ENCODE measurements around the gene LARGE1.

Gene LARGE1

DNA sequence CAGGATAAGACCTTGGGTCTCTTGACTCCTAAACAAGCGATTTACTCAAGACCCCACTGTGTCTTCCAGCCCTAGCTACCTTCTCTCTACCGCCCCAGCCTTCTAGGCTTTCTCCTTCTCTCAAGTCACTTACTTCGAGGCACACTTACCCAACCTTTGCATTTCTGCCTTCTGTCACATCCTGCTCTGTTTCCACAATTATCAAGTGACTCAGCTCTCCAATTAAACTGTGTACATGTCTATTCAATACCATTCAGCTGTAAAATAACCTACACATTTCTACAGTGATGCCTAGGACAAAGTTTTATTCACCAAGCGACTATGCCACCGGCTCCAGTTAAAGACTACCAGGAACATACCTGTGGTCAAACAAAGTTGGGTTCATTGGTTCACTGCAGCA, 69.0 kb downstream of the LARGE1 start:
- TF ChIP-seq CTCF (IDR thresholded peaks at IDR 0.05; ENCODE audit: insufficient read depth, missing control alignments), result no peak
- no peak for DNase-seq (ENCODE audit: insufficient read length, low spot score)
- FAIRE-seq, result no peak

DNA sequence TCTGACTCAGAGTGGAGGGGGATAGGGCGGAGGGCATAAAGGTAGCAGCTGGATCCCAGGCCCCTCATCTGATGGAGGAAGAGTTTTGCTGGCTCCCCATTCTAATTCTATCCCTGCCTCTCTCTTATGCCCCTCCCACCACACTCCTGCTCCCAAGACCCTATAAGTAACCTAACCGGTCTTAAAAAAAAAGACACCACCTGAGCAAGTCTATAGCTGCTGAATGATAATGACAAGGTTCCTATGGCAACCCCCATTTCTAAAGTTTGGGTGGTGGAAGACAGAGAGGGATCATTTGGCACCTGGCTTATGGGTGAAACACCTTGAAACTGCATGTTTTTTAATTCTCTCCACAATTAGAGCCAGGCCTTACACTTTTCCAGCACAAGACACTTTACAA, 69.6 kb downstream of the LARGE1 start:
- no peak for FAIRE-seq
- DNase-seq (ENCODE audit: insufficient read length, low spot score), result no peak
- TF ChIP-seq CTCF (IDR thresholded peaks at IDR 0.05; ENCODE audit: insufficient read depth, missing control alignments), result no peak

GRCh38 chr22:33850193-33850592, 70.1 kb downstream of the LARGE1 start:
- FAIRE-seq, result no peak
- no peak for DNase-seq (ENCODE audit: insufficient read length, low spot score)
- no peak for TF ChIP-seq CTCF (IDR thresholded peaks at IDR 0.05; ENCODE audit: insufficient read depth, missing control alignments)

DNA sequence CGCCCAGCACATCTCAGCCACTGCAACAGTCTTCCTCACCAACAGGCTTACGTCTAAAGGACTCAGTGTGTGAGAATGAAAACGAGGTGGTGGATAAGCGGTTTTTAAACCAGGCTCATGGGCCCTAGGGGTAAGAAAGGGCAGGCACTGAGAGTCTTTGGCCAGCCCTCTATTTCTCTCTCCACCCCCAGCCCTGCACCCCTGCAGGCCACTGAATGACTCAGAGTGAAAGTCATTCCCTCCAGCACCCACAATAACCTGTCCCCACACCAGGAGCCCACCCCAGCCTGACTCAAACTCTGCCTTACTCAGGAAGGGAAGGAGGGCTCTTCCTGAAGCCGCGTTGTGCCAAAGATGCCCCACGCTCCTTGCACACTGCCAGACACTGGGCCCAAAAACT, 72.0 kb downstream of the LARGE1 start:
- FAIRE-seq, result no peak

DNA sequence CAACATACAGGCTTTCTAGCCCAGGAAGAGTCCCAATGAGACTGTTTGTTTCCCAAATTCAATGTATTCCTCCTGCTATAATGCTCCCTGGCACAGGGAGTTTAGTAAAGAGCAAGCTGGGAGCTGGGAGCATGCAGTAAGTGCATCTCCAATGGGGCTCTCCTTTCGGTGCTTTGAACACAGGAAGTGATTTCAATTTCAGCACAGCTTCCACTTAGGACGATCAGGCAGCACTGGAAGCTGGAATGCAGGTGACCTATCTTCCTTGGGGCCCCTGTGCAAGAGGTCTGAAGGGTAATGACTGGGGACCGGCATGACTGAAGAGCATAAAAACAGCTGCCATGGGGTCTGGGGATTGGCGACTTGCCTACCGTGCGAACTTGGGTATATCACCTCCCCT, 76.0 kb downstream of the LARGE1 start:
- DNase-seq (ENCODE audit: insufficient read length, low spot score) (no peak), FAIRE-seq (no peak)
- TF ChIP-seq CTCF (IDR thresholded peaks at IDR 0.05; ENCODE audit: insufficient read depth, missing control alignments), result no peak

More for the DNA sequence above, 72.0 kb downstream of the LARGE1 start:
- TF ChIP-seq CTCF (IDR thresholded peaks at IDR 0.05; ENCODE audit: insufficient read depth, missing control alignments), result no peak
- DNase-seq (ENCODE audit: insufficient read length, low spot score), result no peak

GRCh38 chr22:33842421-33843094, 77.7 kb downstream of the LARGE1 start:
- no peak for TF ChIP-seq CTCF (IDR thresholded peaks at IDR 0.05; ENCODE audit: insufficient read depth, missing control alignments)
- no peak for DNase-seq (ENCODE audit: insufficient read length, low spot score)
- no peak for FAIRE-seq

DNA sequence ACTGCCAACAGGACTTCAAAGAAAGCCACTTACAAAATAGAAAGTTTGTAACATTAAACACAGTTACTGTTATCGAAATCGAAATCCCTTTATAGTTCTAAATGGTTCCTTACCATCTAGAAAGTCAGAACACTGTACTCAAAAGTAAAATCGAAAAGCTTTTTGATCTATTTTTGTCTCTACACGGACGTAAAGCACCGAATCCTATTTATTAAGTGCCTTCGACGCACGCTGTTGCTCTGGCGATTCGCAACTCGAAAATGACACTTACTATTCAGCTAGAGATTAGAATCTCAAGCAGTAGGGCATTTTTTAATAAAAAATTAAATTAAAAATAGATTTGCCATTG, 78.3 kb downstream of the LARGE1 start:
- TF ChIP-seq CTCF (IDR thresholded peaks at IDR 0.05; ENCODE audit: insufficient read depth, missing control alignments), result no peak
- DNase-seq (ENCODE audit: insufficient read length, low spot score), result no peak
- no peak for FAIRE-seq
